ENCODE data around the gene SERPINH1.

The SERPINH1 gene

GRCh38 chr11:75547617-75548058 is 14.4 kb upstream of the SERPINH1 start:
- no peak overlapping the region for H3K27ac ChIP-seq
- TF ChIP-seq CTCF (conservative IDR thresholded peaks at IDR 0.05): peak; percentile 94

GRCh38 chr11:75548595-75549272 is 13.3 kb upstream of the SERPINH1 start:
- no peak overlapping the region for H3K27ac ChIP-seq
- TF ChIP-seq CTCF (conservative IDR thresholded peaks at IDR 0.05): no peak

- H3K27ac ChIP-seq: no peak overlapping the region
- TF ChIP-seq CTCF (conservative IDR thresholded peaks at IDR 0.05): no peak
Observed at GRCh38 chr11:75549370-75549958, 12.6 kb upstream of the SERPINH1 start.

GRCh38 chr11:75553182-75553581 is 8.9 kb upstream of the SERPINH1 start:
- no peak for TF ChIP-seq CTCF (conservative IDR thresholded peaks at IDR 0.05)
- no peak overlapping the region for H3K27ac ChIP-seq

- TF ChIP-seq CTCF (conservative IDR thresholded peaks at IDR 0.05): no peak
Observed at GRCh38 chr11:75553889-75554257, 8.2 kb upstream of the SERPINH1 start.

GRCh38 chr11:75554258-75555022 is 7.6 kb upstream of the SERPINH1 start:
- no peak for TF ChIP-seq CTCF (conservative IDR thresholded peaks at IDR 0.05)
- H3K27ac ChIP-seq: no peak overlapping the region

More at GRCh38 chr11:75553889-75554257, 8.2 kb upstream of the SERPINH1 start:
- H3K27ac ChIP-seq: no peak overlapping the region

GRCh38 chr11:75555079-75555811 is 6.8 kb upstream of the SERPINH1 start:
- no peak for TF ChIP-seq CTCF (conservative IDR thresholded peaks at IDR 0.05)
- H3K27ac ChIP-seq: no peak overlapping the region

All from VCaP (cell line).